Tibial nerve (tissue), 4 donors: ENCODE data around the gene LGALS9C.
"Not testable (repeated sequence)": the region's sequence is repeated elsewhere in the genome, so short reads cannot be mapped to it uniquely, and the experiment has no call there.

ENCODE experiments used
- EP300 ChIP-seq, 2 donors: sonication (generic); formaldehyde crosslinking; IDR thresholded peaks; one replicate each; pipeline ENCODE4 v1.6.1; 2017; ENCODE audit warnings: antibody characterized with exemption in 2 of 2, mild to moderate bottlenecking in 1 of 2
- POLR2A ChIP-seq, 2 donors: fragments of 450-650 bp; IDR thresholded peaks; one replicate each; pipeline ENCODE4 v1.6.1; 2017; ENCODE audit warnings: antibody characterized with exemption in 2 of 2, mild to moderate bottlenecking in 2 of 2, moderate library complexity in 2 of 2
- TF ChIP-seq, protein P1 (sequence below), 5 experiments: fragments of 200-600 bp in 3 of 5; fragments of 450-650 bp in 2 of 5; sonication (generic) in 3 of 5; IDR thresholded peaks; one replicate each; pipeline ENCODE4 v1.5.1; 2016 to 2019; ENCODE audit warnings: antibody characterized with exemption in 5 of 5, mild to moderate bottlenecking in 3 of 5, moderate library complexity in 2 of 5

GRCh38 chr17:18508667-18509066 lies 32.1 kb downstream of the LGALS9C start:
- TF ChIP-seq, protein P1, sequence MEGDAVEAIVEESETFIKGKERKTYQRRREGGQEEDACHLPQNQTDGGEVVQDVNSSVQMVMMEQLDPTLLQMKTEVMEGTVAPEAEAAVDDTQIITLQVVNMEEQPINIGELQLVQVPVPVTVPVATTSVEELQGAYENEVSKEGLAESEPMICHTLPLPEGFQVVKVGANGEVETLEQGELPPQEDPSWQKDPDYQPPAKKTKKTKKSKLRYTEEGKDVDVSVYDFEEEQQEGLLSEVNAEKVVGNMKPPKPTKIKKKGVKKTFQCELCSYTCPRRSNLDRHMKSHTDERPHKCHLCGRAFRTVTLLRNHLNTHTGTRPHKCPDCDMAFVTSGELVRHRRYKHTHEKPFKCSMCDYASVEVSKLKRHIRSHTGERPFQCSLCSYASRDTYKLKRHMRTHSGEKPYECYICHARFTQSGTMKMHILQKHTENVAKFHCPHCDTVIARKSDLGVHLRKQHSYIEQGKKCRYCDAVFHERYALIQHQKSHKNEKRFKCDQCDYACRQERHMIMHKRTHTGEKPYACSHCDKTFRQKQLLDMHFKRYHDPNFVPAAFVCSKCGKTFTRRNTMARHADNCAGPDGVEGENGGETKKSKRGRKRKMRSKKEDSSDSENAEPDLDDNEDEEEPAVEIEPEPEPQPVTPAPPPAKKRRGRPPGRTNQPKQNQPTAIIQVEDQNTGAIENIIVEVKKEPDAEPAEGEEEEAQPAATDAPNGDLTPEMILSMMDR (IDR thresholded peaks at IDR 0.05) = not testable (repeated sequence)
- not testable (repeated sequence) for TF ChIP-seq POLR2A, EP300 (IDR thresholded peaks at IDR 0.05)
